Common myeloid progenitor, CD34-positive (primary cell): ENCODE measurements around the gene AVPR2.
A peak's percentile ranks its signal among the peaks of the same experiment; 100 is the strongest.

ENCODE experiments used
- CTCF ChIA-PET: fragments of 350-600 bp; sonication (Branson Sonifier 250); formaldehyde crosslinking; loops from one replicate; lab custom pipeline; 2021; ENCODE audit warnings: antibody characterized with exemption; lab: Charles Lee
- POLR2A ChIA-PET: fragments of 350-600 bp; sonication (Branson Sonifier 250); formaldehyde crosslinking; loops from one replicate; lab custom pipeline; 2021; ENCODE audit warnings: antibody characterized with exemption; lab: Charles Lee
- DNase-seq, 3 donors: peaks; one replicate each; pipeline versions ENCODE4 v3.0.0 to v3.0.0-alpha.2; 2013
- H3K27ac ChIP-seq, 2 experiments: 1 replicate in 1 of 2; 2 replicates in 1 of 2; pipeline ENCODE4 v1.7.0; 2013; ENCODE audit warnings: inconsistent platforms in 2 of 2, low read length in 2 of 2, mild to moderate bottlenecking in 2 of 2, low read depth in 1 of 2, moderate library complexity in 1 of 2; ENCODE audit not compliant: severe bottlenecking in 2 of 2, insufficient read depth in 1 of 2, poor library complexity in 1 of 2
- H3K27me3 ChIP-seq, 5 experiments: replicated peaks in 2 of 5; 1 replicate in 3 of 5; 2 replicates in 2 of 5; pipeline versions ENCODE4 v1.6.1 to v1.7.0; 2013; ENCODE audit warnings: low read length in 4 of 5, mild to moderate bottlenecking in 2 of 5, moderate library complexity in 2 of 5, inconsistent platforms in 1 of 5; ENCODE audit not compliant: insufficient read depth in 5 of 5, control insufficient read depth in 4 of 5
- H3K36me3 ChIP-seq, 4 experiments: 1 replicate in 2 of 4; 2 replicates in 2 of 4; pipeline versions ENCODE4 v1.6.1 to v1.7.0; 2013; ENCODE audit warnings: low read length in 3 of 4, control low read depth in 1 of 4, mild to moderate bottlenecking in 1 of 4; ENCODE audit not compliant: control insufficient read depth in 4 of 4, insufficient read depth in 4 of 4
- H3K4me1 ChIP-seq, 4 experiments: 1 replicate in 3 of 4; 2 replicates in 1 of 4; pipeline versions ENCODE4 v1.6.1 to v1.7.1; 2013; ENCODE audit warnings: low read length in 3 of 4, mild to moderate bottlenecking in 3 of 4, control low read depth in 1 of 4, inconsistent platforms in 1 of 4, moderate library complexity in 1 of 4; ENCODE audit not compliant: control insufficient read depth in 4 of 4, insufficient read depth in 4 of 4; ENCODE audit errors: control extremely low read depth in 1 of 4
- H3K4me3 ChIP-seq, 7 experiments: 1 replicate in 4 of 7; 2 replicates in 3 of 7; pipeline versions ENCODE4 v1.5.1 to v1.7.0; 2013; ENCODE audit warnings: mild to moderate bottlenecking in 7 of 7, low read length in 6 of 7, moderate library complexity in 6 of 7, inconsistent platforms in 2 of 7, low read depth in 2 of 7, control low read depth in 1 of 7; ENCODE audit not compliant: insufficient read depth in 4 of 7, control insufficient read depth in 1 of 7; ENCODE audit errors: extremely low read depth in 1 of 7
- H3K9me3 ChIP-seq, 5 experiments: 1 replicate in 4 of 5; 2 replicates in 1 of 5; pipeline versions ENCODE4 v1.6.1 to v1.7.1; 2013; ENCODE audit warnings: low read length in 4 of 5, mild to moderate bottlenecking in 2 of 5, inconsistent platforms in 1 of 5, low read depth in 1 of 5, moderate library complexity in 1 of 5; ENCODE audit not compliant: control insufficient read depth in 4 of 5, insufficient read depth in 2 of 5; ENCODE audit errors: control extremely low read depth in 1 of 5
- WGBS: methylation state at CpG from one replicate; pipeline ENCODE4 v1.1.5; 2013; ENCODE audit not compliant: insufficient coverage; 5-methylcytosine and 5-hydroxymethylcytosine counted together

AVPR2 gene

DNA sequence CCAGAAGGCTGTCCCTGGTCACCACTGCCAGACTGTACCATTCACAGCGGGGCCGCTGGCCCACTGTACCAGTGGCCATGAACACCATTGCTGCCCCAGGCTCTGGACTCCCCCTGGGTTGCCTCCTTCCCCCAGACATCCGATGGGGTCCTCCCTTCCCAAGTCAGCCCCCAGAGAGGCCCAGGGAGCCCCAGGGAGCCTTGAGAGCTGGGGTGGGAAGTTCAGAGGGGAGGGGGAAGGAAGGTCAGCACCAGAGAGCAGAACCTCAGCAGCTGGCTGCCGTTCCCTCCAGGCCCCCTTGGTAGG, 22.0 kb downstream of the AVPR2 start:
- CTCF ChIA-PET, result interaction anchor here (0.8 to 19.1 kb wide), 4 partner anchors 18 to 201 kb away, joined by 3 to 482 read pairs (median 10); partner anchors contain the start of genes HCFC1 and RENBP
- Histone ChIP-seq H3K36me3 (peaks cover 0 to 26% (median 14%) of the 10 kb centered on the region in 4 experiments), H3K27me3 (peaks cover 0 to 20% (median 0%) of the 10 kb centered on the region in 5 experiments), H3K9me3 (no peaks in the 10 kb centered on the region), H3K27ac (peak overlapping the region; percentile 58 to 93), H3K4me1 (peaks cover 9 to 81% (median 67%) of the 10 kb centered on the region in 4 experiments), H3K4me3 (peak overlapping the region; percentile 3 to 82 (median 72))
- no peak for DNase-seq
- WGBS, result 5% methylated on average over 3 of the region's 4 CpGs
- POLR2A ChIA-PET, result interaction anchor here (0.5 to 3.2 kb wide), 9 partner anchors 9 to 628 kb away, joined by 3 to 20 read pairs (median 5); partner anchors contain the start of genes HCFC1 and NAA10

DNA sequence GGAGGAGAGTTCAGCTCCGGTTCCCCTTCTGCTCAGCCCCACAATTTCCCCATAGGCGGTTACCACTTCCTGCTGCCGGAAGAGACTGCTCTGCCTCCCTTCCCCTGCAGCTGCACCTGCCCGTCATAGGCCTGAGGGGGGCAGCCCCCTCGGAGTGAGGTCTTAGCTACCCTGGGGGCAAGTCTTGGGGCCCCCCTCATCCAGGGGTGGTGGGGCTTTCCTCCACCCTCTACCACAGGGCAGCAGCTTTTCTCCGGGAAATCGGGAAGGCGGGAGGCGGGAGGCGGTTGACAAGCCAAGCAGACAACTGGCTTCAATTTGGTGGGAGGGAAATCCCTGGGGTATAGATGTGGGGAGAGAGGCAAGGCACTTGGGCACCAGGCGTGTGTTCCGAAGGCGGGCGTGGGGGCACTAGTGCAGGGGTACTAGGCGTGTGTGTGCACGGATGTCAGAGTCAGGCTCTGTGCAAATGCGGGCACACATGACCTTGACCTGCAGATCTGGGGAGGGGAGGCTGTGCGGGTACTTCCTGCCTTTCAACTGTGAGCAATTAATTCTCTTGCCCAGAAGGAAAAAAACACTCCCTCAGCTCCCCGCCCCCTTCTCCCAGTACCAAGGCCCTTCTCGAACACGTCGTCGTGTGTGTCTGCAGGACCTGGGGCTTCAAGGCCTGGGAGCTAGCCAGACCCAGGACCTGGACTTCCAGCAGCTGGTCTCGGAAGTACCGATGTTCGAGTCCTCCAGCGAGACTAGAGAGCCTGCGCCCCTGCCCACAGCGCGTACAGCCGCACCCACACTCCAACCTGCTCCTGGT, 22.6 kb downstream of the AVPR2 start:
- Histone ChIP-seq H3K27me3 (peaks cover 0 to 15% (median 0%) of the 10 kb centered on the region in 5 experiments), H3K4me3 (peak overlapping the region; percentile 67 to 84 (median 72)), H3K9me3 (no peaks in the 10 kb centered on the region), H3K36me3 (peaks cover 0 to 29% (median 15%) of the 10 kb centered on the region in 4 experiments), H3K4me1 (peaks cover 9 to 75% (median 61%) of the 10 kb centered on the region in 4 experiments), H3K27ac (peak overlapping the region; percentile 86 to 93)
- ChIA-PET CTCF (interaction anchor here (0.8 to 19.1 kb wide), 4 partner anchors 18 to 201 kb away, joined by 3 to 482 read pairs (median 10); partner anchors contain the start of genes HCFC1 and RENBP), POLR2A (interaction anchor here (0.5 to 3.0 kb wide), 9 partner anchors 8 to 628 kb away, joined by 3 to 20 read pairs (median 5); partner anchors contain the start of genes HCFC1 and NAA10)
- 33% methylated on average over 18 of the region's 31 CpGs for WGBS
- DNase-seq, result peak; percentile 90 to 98 (median 97)

GRCh38 chrX:153927672-153927921, 23.1 kb downstream of the AVPR2 start:
- ChIA-PET POLR2A (interaction anchor here (1.4 to 3.0 kb wide), 5 partner anchors 11 to 44 kb away, joined by 4 to 20 read pairs (median 8); partner anchors contain the start of gene HCFC1), CTCF (interaction anchor here (19.1 kb wide), 1 partner anchor 17 kb away, joined by 482 read pairs; the partner anchor contains the start of gene RENBP)
- Histone ChIP-seq H3K9me3 (no peaks in the 10 kb centered on the region), H3K27me3 (peaks cover 0 to 12% (median 0%) of the 10 kb centered on the region in 5 experiments), H3K27ac (peak overlapping the region; percentile 86 to 93), H3K4me3 (peak overlapping the region; percentile 67 to 84 (median 72)), H3K4me1 (peaks cover 6 to 70% (median 57%) of the 10 kb centered on the region in 4 experiments), H3K36me3 (peaks cover 0 to 33% (median 17%) of the 10 kb centered on the region in 4 experiments)
- no peak for DNase-seq
- WGBS, result 23% methylated on average over 8 of the region's 8 CpGs

DNA sequence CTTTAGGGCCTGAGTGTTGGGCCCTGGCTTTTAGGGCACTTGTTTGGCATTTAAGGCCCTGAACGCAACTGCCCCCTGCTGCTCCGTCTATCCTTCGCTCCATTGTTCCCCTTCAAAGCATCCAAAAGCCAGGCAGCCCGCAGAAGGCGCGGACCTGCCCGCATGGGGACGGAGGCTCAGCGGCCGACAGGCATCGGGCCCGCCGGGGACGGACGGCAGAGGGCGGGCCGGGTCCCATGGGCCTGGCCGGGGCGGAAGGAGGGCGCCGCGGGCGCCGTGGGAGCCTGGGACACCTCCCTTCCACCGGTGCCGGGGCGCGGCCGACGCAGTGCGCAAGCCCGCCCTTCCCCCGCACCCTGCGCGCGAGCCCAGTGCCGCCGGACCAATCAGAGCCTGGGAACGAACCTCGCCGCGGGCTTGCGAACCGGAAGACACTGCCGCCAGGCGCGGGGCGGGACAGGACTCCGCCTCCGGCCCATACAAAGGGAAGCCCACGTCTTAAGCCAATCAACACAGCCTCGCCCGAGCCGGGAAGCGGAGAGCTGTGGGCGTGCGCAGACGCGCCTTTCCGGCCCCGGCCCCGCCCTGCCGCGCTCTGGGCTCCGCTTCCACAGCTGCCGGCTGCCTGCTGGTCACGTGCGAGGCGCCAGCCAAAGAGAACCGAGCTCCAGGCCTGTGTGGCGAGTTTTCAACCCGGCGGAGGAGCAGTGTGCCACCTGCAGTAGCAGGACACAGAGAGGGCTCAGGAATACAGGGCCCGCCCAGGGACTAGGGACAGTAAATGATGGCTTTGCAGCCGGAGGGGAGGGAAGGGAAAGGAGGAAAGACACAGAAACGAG, 23.7 kb downstream of the AVPR2 start:
- Histone ChIP-seq H3K36me3 (peaks cover 0 to 33% (median 17%) of the 10 kb centered on the region in 4 experiments), H3K4me1 (peaks cover 5 to 64% (median 51%) of the 10 kb centered on the region in 4 experiments), H3K27ac (peak overlapping the region; percentile 86 to 93), H3K4me3 (peak overlapping the region; percentile 67 to 84 (median 72)), H3K9me3 (no peaks in the 10 kb centered on the region), H3K27me3 (peaks cover 0 to 12% (median 0%) of the 10 kb centered on the region in 5 experiments)
- DNase-seq, result peak; percentile 96 to 99 (median 98)
- POLR2A ChIA-PET, result interaction anchor here (0.6 to 3.0 kb wide), 8 partner anchors 10 to 145 kb away, joined by 3 to 20 read pairs (median 6); partner anchors contain the start of gene HCFC1
- CTCF ChIA-PET, result interaction anchor here (19.1 kb wide), 1 partner anchor 17 kb away, joined by 482 read pairs; the partner anchor contains the start of gene RENBP
- 23% methylated on average over 43 of the region's 76 CpGs for WGBS

DNA sequence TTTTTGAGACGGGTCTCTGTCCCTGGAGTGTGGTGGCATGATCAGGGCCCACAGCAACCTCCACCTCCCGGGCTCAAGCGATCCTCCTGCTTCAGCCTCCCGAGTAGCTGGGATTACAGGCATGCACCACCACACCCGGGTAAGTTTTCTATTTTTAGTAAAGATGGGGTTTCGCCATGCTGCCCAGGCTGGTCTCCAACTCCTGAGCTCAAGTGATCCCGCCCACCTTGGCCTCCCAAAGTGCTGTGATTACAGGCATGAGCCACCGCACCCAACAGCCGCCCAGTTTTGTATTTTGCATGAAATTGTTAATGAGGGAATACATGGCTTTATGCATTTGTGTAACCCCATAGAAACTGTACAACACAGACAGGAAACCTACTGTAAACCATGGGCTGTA, 24.4 kb downstream of the AVPR2 start:
- ChIA-PET POLR2A (interaction anchor here (0.6 to 3.0 kb wide), 4 partner anchors 9 to 145 kb away, joined by 4 to 20 read pairs (median 8); no protein-coding TSS in a partner anchor), CTCF (interaction anchor here (19.1 kb wide), 1 partner anchor 16 kb away, joined by 482 read pairs; the partner anchor contains the start of gene RENBP)
- peaks cover 5 to 65% (median 46%) of the 10 kb centered on the region in 4 experiments for H3K4me1 ChIP-seq
- no peaks in the 10 kb centered on the region for H3K9me3 ChIP-seq
- H3K27me3 ChIP-seq, result peaks cover 0 to 15% (median 0%) of the 10 kb centered on the region in 5 experiments
- peaks cover 0 to 33% (median 17%) of the 10 kb centered on the region in 4 experiments for H3K36me3 ChIP-seq
- 78% methylated on average over 3 of the region's 9 CpGs for WGBS
- peak overlapping the region in 1 of 2 experiments; percentile 54 for H3K27ac ChIP-seq
- no peak for DNase-seq
- peak overlapping the region in 3 of 7 experiments; percentile 32 to 45 (median 45) for H3K4me3 ChIP-seq

DNA sequence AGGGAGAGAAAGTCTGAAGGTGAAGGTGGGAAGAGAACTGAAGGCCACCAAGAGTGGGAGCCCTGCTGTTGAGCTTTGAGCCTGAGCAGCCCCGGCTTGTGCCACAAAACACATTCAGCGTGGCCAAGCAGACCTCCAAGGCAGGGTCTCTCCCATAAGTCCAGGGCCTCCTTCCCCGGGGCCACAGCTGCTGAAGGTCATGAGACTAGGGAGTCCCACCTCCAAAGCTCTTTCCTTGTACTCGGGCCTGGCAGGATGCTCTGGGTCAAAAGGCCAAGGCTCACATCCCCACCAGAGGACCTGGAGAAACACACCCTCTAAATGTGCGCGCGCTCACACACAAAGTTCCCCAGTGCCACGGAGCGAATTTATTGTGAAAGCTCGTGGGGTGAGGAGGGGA, 25.1 kb downstream of the AVPR2 start:
- Histone ChIP-seq H3K36me3 (peaks cover 0 to 33% (median 17%) of the 10 kb centered on the region in 4 experiments), H3K4me1 (peaks cover 5 to 62% (median 41%) of the 10 kb centered on the region in 4 experiments), H3K27ac (peak overlapping the region in 1 of 2 experiments; percentile 50), H3K9me3 (no peaks in the 10 kb centered on the region), H3K4me3 (peak overlapping the region in 1 of 7 experiments; percentile 32), H3K27me3 (peaks cover 0 to 20% (median 0%) of the 10 kb centered on the region in 5 experiments)
- DNase-seq, result no peak
- POLR2A ChIA-PET, result no interaction called here
- 89% methylated on average over 10 of the region's 10 CpGs for WGBS
- CTCF ChIA-PET, result interaction anchor here (19.1 kb wide), 1 partner anchor 15 kb away, joined by 482 read pairs; the partner anchor contains the start of gene RENBP
